ENCODE data around the gene LAD1. TPM values are rescaled to one million over a fixed set of nuclear protein-coding genes. Genes with fewer than 3 reads are reported as not detected.

Gene LAD1
- polyA plus RNA-seq, 3 donors = not detected

GRCh38 chr1:201423655-201424054 lies 24.5 kb upstream of the LAD1 start:
- Histone ChIP-seq H3K4me1 (ENCODE audit: control insufficient read depth in 1 of 2, insufficient read depth in 2 of 2, low read length in 2 of 2) (peaks cover 0 to 6% of the 10 kb centered on the region in 2 donors), H3K9ac (ENCODE audit: insufficient read depth, low read length, poor library complexity, severe bottlenecking) (no peak overlapping the region), H4K20me1 (ENCODE audit: insufficient read depth, low read length) (no peaks in the 10 kb centered on the region), H3K27ac (ENCODE audit: low read depth in 1 of 2, low read length in 2 of 2) (no peak overlapping the region), H3K27me3 (ENCODE audit: control insufficient read depth in 2 of 2, insufficient read depth in 2 of 2, low read length in 2 of 2) (no peaks in the 10 kb centered on the region), H3K79me2 (ENCODE audit: insufficient read depth, low read length) (no peaks in the 10 kb centered on the region), H3K9me3 (replicated peaks in 1 of 2; ENCODE audit: control insufficient read depth in 1 of 2, insufficient read depth in 1 of 2, low read length in 2 of 2) (no peaks in the 10 kb centered on the region), H2AFZ (ENCODE audit: insufficient read depth, low read depth, low read length, poor library complexity, severe bottlenecking) (no peak overlapping the region), H3K4me3 (replicated peaks in 1 of 3; ENCODE audit: low read depth in 2 of 3, low read length in 3 of 3) (no peak overlapping the region), H3K4me2 (replicated peaks; ENCODE audit: extremely low read depth, low read length, poor library complexity, severe bottlenecking) (no peak overlapping the region), H3K36me3 (replicated peaks in 1 of 2; ENCODE audit: control insufficient read depth in 1 of 2, insufficient read depth in 2 of 2, low read length in 2 of 2) (no peaks in the 10 kb centered on the region)
- Mint-ChIP-seq H3K9me3 (peaks cover 0 to 2% (median 0%) of the 10 kb centered on the region in 7 donors), H3K36me3 (no peaks in the 10 kb centered on the region), H3K4me1 (peaks cover 6% of the 10 kb centered on the region), H3K27me3 (ENCODE audit: low read depth in 3 of 3) (peaks cover 2 to 5% (median 5%) of the 10 kb centered on the region in 3 donors), H3K27ac (no peak overlapping the region), H3K4me3 (no peak overlapping the region)
- WGBS (ENCODE audit: insufficient coverage) = 96% methylated on average over 5 of the region's 6 CpGs
- no peak for TF ChIP-seq CTCF (IDR thresholded peaks at IDR 0.05)
- no peak for DNase-seq
- intact Hi-C loops (cut with micrococcal nuclease) = no loop called here

- Histone ChIP-seq H3K36me3 (replicated peaks in 1 of 2; ENCODE audit: control insufficient read depth in 1 of 2, insufficient read depth in 2 of 2, low read length in 2 of 2) (no peaks in the 10 kb centered on the region), H3K9ac (ENCODE audit: insufficient read depth, low read length, poor library complexity, severe bottlenecking) (no peak overlapping the region), H2AFZ (ENCODE audit: insufficient read depth, low read depth, low read length, poor library complexity, severe bottlenecking) (no peak overlapping the region), H3K27me3 (ENCODE audit: control insufficient read depth in 2 of 2, insufficient read depth in 2 of 2, low read length in 2 of 2) (no peaks in the 10 kb centered on the region), H3K27ac (ENCODE audit: low read depth in 1 of 2, low read length in 2 of 2) (no peak overlapping the region), H3K4me2 (replicated peaks; ENCODE audit: extremely low read depth, low read length, poor library complexity, severe bottlenecking) (no peak overlapping the region), H3K79me2 (ENCODE audit: insufficient read depth, low read length) (no peaks in the 10 kb centered on the region), H3K4me3 (replicated peaks in 1 of 3; ENCODE audit: low read depth in 2 of 3, low read length in 3 of 3) (no peak overlapping the region), H3K4me1 (ENCODE audit: control insufficient read depth in 1 of 2, insufficient read depth in 2 of 2, low read length in 2 of 2) (no peaks in the 10 kb centered on the region), H4K20me1 (ENCODE audit: insufficient read depth, low read length) (no peaks in the 10 kb centered on the region), H3K9me3 (replicated peaks in 1 of 2; ENCODE audit: control insufficient read depth in 1 of 2, insufficient read depth in 1 of 2, low read length in 2 of 2) (no peaks in the 10 kb centered on the region)
- H3K27ac Mint-ChIP-seq = no peak overlapping the region
- peaks cover 2 to 5% (median 5%) of the 10 kb centered on the region in 3 donors for H3K27me3 Mint-ChIP-seq (ENCODE audit: low read depth in 3 of 3)
- WGBS (ENCODE audit: insufficient coverage) = 100% methylated on average over 1 of the region's 6 CpGs
- no peaks in the 10 kb centered on the region for H3K36me3 Mint-ChIP-seq
- peaks cover 0 to 2% (median 0%) of the 10 kb centered on the region in 7 donors for H3K9me3 Mint-ChIP-seq
- intact Hi-C loops (cut with micrococcal nuclease) = no loop called here
- H3K4me3 Mint-ChIP-seq = no peak overlapping the region
- DNase-seq = no peak
- no peak for TF ChIP-seq CTCF (IDR thresholded peaks at IDR 0.05)
- no peaks in the 10 kb centered on the region for H3K4me1 Mint-ChIP-seq
These were observed 23.4 kb upstream of the LAD1 start for GRCh38 chr1:201422436-201423030.

Data from CD14-positive monocyte (primary cell).